Right kidney (tissue), 1 donor: Measurements from ENCODE around the gene GARIN5B.

Experiments
- DNase-seq: peaks from one replicate; pipeline ENCODE4 v3.0.0-alpha.2; 2016

The GARIN5B gene

DNA sequence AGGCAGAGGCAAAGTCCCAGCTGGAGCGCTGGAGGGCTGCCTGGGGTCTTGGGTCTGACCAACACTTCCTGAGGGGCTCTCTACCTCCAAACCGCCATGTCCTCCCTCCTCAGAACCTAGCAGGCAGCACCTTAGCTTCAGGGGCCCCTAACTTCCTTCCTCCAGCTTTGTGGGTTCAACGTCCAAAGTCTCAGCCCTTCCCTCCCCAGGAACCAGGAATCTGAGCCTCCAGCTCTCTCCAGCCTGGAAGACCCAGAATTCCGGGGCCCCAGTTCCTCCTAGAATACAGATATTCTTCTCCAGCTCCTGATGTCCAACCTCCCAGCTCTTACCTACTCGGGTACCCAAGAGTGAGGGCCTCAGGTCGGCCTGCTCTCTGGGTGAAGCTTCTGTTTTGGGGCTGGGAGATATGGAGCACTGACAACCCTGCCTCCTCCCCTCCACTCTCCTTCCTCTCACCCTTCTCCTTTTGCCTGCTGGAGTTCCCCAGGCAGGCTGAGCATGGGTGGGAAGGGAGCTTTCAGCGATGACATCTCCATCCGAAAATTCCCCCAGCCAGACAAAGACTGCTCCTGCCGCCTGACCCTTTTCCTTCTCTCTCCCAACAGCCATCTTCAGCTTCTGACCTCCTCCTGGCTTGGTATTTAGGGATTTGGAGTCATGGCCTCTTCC lies 41.5 kb downstream of the GARIN5B start:
- no peak for DNase-seq

DNA sequence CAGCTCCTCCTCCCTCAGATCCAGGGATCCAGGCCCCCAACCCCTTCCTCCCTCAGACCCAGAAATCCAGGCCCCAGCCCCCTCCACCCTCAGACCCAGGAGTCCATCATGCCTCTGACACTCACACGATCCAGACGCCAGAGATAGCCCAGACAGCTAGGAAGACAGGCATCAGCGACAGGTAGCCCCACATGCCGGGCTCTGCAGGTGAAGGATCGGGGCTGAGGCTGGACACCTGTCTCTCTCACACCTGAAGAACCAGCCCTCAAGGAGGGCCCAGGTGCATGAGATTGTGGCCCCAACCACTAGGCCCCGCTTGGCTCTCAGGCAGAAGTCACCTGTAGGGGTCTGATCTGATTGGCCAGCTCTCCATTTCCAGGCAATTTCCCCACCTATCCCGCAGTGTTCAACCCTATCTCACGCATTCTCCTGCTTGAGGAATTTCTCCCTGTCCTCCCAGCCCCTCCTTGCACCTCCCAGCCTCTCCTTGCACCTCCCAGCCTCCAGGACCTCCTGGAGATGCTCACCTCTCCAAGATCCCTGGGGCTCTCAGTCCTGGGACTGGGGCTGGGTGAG lies 42.1 kb downstream of the GARIN5B start:
- DNase-seq, result no peak

DNA sequence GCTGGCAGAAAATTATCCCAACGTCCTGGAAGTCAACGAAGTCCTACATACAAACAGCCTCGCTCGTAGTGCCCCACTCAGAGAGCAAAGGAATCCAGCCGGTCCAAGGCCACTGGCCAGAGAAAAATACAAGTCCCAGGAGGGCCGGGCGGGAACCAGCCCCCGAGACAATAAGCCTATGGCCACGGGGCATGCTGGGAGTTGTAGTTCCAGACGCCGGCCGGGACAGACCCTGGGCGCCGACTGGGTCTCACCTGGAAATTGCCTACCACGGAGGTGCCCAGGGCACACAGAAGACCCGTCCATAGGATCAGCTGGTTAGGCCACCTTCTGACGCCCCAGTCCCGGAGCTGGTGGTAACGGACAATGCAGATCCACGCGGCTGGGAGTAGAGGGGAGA lies 43.3 kb downstream of the GARIN5B start:
- DNase-seq, result peak; percentile 59

DNA sequence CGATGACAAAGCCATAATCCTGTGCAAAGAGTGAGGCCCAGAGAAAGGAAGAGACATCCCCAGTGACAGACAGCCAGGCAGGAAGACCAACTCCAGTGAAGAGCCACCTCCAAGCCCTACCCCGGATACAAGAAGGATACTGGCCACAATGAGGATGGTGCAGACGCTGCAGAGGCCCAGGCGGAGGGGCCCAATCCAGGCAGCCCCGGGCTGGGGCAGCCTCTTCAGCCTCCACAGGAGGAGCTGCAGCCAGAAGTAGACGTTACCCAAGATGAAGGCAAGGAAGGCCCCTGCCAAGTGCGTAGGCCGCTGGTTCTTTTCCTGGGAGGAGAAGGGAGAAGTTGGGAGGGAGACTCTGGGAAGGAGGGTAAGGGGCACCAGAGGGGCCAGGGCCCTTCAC lies 46.4 kb downstream of the GARIN5B start:
- DNase-seq, result no peak

DNA sequence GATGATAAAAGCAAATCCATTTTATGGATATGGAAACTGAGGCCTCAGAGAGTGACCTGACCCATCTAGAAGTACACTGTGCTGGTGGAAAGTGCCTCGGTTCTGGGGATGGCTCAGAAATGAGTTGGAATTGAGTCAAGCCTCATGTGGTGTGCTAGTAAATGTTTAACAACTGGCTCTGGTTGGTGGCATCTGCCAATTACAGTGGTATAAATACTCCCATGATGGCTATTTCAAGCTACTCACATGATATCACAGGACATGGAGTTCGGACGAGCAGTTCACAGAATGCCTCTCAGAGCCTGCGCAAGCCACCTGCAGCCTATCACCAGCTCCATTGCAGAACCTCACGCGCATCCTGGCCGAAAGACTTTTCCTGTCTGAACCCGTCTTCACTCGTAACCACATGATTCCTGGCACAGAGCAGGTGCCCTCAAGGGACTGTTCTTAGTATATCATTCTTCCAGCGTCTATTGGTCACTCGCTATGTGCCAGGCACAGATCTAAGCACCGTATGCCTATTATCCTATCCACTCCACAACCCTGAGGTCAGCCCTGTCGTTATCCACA lies 47.0 kb downstream of the GARIN5B start:
- no peak for DNase-seq

DNA sequence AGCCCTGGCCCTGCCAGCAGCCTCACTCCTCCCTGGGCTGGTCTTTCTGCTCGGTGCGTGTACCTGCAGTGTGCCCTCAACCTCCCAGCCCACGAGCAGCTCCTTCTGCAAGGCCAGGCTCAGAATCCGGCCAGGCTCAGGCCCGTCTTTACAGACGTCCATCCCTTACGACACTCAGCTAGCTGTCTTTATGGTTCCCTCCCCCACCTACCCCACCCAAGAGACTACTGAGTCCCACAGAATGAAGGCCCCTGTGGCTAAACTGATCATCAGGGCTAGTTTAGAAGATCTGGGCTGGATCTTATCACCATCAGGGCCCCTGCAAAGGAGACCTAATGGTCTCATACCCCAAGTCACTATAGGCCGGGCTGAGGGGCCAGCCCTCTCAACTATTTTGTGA lies 48.7 kb downstream of the GARIN5B start:
- DNase-seq, result no peak

DNA sequence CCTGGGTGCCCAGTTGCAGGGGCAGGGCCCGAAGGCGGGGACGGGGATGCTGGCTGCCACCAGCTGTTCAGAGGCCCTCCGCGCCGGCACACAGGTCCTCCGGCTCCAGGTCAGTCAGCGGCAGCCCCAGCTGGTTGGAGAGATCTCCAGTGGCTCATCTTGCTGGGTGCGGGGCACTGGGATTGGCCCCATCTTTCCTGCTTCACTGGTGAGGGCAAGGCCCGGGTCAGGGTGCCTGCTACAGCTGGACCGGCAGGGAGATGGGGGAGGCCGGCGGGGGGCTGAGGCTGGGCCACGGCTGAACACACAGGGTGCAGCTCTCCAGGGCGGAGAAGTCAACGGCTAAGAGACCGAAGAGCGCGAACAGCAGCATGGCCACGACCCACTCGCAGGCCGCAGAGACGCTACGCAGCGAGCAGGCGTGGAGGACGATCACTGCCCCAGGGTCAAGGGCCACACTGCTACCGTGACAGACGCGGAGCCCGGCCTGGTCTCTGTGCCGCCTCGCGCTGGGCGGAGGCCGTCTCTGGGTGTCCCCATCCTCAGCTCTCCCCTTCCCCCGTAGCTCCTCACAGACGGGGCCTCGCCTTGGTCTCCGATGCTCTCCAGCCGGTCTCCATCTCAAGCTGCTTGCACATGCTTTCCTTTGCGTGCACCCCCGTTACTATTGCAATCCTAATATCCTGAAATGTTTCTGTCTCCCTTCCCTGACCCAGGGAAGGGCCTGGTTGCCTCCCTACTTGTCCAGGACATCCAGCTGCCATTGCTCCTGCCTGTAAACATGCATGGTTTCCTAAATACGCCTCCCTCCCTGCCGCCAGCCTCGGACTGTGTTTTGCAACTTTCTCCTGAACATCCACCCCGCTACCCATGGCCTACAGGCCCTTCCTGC lies 50.2 kb downstream of the GARIN5B start:
- DNase-seq, result peak; percentile 28

DNA sequence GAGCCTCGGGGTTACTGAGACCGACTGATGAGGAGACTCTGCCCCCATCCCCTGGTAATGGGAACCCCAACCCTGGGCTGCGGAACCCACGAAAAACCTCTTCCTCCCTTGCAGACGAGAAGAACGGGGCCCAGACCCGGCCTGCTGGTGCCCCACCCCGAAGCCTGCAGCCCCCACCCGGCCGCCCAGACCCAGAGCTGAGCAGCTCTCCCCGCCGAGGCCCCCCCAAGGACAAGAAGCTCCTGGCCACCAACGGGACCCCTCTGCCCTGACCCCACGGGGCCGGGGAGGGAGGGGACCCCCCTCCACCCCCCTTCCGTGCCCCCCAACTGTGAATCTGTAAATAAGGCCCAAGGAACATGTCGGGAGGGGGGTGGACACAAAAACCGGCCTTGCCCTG lies 51.3 kb downstream of the GARIN5B start:
- no peak for DNase-seq

DNA sequence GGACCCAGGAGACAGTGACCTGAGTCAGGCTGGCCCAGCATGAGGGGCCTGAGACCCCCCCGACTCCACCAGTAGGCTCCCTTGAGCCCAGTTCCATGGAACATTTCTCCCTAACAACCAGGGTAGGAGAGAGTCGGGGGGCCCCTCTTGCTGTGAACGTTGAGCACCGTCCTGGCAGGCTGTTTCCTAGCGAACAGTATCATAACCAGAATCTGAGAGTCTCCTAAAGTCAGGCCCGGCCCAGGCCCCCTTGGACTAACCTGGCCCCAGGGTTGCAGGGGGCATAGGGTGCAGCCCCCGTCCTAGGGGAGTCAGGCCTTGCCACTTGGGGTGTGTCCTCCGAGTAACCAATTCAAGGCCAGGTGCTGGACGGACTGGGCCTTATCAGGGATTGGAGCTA lies 51.7 kb downstream of the GARIN5B start:
- no peak for DNase-seq

DNA sequence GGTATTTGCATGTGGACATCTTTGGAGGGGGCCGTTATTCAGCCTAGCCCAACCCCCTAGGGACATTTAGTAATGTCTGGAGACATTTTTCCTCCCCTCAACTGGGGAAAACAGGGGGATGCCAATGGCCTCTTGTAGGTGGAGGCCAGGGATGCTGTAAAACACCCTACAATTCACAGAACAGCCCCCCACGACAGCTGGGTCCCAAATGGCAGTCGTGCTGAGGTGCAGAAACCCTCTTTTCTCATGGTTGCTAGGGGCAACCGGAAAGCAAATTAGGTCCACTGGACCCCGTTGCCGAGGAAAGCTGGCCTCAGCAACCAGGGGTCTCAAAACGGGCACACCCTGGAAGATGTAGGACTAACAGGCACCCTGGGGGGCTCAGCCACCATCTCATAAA lies 52.6 kb downstream of the GARIN5B start:
- no peak for DNase-seq

DNA sequence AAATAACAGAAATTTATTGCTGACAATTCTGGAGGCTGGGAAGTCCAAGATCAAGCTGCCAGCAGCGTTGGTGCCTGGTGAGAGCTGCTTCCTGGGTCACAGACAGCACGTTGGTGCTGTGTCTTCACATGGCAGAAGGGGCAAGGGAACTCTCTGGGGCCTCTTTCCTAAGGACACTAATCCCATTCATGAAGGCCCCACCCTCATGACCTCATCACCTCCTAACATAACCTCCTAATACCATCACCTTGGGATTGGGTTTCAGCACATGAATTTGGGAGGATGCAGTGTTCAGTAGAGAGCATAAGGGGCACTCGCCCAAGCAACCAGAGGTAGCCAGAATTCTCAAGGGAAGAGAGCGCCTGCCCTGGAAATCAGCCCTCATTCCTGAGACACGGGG lies 53.6 kb downstream of the GARIN5B start:
- DNase-seq, result no peak

DNA sequence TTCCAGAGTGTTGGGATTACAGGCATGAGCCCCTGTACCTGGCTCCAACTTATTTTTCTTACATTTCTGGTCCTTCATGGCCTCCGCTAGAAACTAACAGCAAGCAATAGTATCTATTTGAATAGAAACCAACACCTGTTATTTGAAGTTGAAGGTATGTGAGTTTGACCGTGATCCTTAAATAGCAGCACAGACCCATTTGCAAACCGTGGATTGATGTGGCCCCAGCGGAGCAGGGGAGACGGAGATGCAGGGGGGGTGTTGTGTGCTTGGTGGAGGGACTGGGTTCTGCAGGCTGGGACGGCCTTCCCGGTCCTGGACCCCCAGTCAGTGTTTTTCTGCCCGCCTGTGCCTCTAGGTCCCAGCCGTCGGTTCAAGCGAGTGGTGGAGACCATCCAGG lies 54.8 kb downstream of the GARIN5B start:
- no peak for DNase-seq

DNA sequence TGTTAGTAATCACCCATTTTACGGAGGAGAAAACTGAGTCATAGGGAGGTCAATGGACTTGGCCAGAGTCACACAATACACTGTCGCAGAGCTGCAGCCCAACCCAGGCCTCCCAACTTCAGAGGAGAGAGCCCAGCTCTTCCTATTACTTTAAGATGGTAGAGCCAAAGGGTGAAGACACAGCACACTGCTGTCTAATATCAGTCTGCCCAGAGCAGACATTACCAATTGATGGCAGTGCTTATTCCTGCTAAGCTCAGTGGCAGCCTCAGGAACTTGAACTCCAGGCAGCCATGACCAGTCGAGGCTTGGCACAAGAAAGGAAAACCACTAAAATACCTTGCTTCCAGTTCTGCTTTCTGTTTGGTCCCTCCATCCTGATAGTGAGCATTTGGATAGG lies 56.3 kb downstream of the GARIN5B start:
- DNase-seq, result no peak

DNA sequence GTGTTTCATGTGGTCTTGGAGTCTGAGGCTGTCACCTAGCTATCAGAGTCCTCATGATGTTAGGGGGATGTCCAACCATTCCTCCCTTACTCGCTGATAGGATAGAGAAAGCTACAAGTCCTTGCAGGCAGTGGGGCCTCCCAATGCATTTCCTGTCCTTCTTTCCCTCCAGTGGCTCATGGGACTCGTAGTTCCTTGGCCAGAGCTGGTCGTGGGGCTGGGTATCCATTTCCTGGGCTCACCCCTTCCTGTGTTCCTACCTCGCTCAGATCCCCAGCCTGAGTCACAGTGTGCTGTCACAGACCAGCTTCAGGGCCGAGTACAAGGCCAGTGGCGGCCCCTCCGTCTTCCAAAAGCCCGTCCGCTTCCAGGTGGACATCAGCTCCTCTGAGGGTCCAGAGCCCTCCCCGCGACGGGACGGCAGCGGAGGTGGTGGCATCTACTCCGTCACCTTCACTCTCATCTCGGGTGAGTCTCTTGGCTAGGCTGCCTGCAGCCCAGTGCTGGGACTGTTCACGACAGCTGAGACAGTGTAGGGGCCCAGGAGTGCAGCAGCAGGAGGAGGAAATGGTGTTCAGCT lies 57.0 kb downstream of the GARIN5B start:
- no peak for DNase-seq

DNA sequence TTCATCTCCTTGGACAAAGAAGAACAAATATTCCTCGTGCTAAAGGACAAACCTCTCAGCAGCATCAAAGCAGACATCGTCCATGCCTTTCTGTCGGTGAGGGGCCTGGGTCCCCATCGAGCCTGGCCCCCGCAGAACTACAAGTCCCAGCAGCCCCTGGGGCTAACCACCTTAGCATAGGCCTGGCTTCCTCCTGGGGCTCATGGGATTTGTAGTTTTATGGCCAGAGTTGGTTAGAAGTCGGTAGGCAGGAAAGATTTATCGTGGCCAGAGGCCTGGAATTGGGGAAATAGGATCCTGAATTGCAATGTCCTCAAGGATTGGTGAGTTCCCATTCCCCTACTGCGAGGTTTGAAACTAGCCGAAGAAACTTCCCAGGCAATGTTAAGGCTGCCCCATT lies 57.6 kb downstream of the GARIN5B start:
- peak; percentile 33 for DNase-seq

DNA sequence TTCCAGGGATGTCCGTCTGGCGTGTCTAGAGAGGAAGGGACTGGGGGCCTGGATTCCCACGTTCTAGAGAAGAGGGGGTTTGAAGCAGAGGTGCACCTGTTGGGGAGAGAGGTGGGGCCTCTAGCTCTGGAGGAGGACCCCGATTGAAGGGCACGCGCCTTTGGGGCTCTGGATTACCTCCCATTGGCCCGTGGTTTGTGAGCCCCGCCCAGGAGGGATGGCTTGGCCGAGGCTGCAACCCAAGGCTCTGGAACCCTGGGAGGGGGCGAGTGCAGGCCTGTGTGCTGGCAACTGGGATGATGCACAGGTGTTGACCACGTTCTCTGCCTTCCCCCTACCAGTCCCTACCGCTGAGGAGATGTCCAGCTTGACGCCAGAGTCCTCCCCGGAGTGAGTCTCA lies 58.1 kb downstream of the GARIN5B start:
- no peak for DNase-seq
